DMS79 (cell line): ENCODE measurements around the gene KIAA2012.
"Not testable (repeated sequence)": the region's sequence is repeated elsewhere in the genome, so short reads cannot be mapped to it uniquely, and the experiment has no call there.

Experiments
- DNase-seq: peaks from one replicate; lab custom pipeline; 2025; lab: John Stamatoyannopoulos, UW

KIAA2012 gene

GRCh38 chr2:202115479-202115971 is 42.5 kb downstream of the KIAA2012 start:
- DNase-seq: no peak

- DNase-seq: no peak
Measured at GRCh38 chr2:202116691-202117090, 43.6 kb downstream of the KIAA2012 start.

- no peak for DNase-seq
Measured at GRCh38 chr2:202118168-202118567, 45.1 kb downstream of the KIAA2012 start.

- DNase-seq: no peak
Measured at GRCh38 chr2:202120828-202121227, 47.8 kb downstream of the KIAA2012 start.

GRCh38 chr2:202121532-202122162 is 48.6 kb downstream of the KIAA2012 start:
- DNase-seq: no peak

- no peak for DNase-seq
Measured at GRCh38 chr2:202122163-202122540, 49.1 kb downstream of the KIAA2012 start.

- DNase-seq: no peak
Measured at GRCh38 chr2:202122980-202123720, 50.1 kb downstream of the KIAA2012 start.

- DNase-seq: no peak
Measured at GRCh38 chr2:202124286-202124685, 51.2 kb downstream of the KIAA2012 start.

- DNase-seq: no peak
Measured at GRCh38 chr2:202127687-202128331, 54.8 kb downstream of the KIAA2012 start.

- no peak for DNase-seq
Measured at GRCh38 chr2:202129841-202130240, 56.8 kb downstream of the KIAA2012 start.

- no peak for DNase-seq
Measured at GRCh38 chr2:202133200-202133908, 60.3 kb downstream of the KIAA2012 start.

- DNase-seq: no peak
Measured at GRCh38 chr2:202133909-202134265, 60.8 kb downstream of the KIAA2012 start.

GRCh38 chr2:202135091-202135874 is 62.2 kb downstream of the KIAA2012 start:
- DNase-seq: no peak

GRCh38 chr2:202136039-202136438 is 63.0 kb downstream of the KIAA2012 start:
- not testable (repeated sequence) for DNase-seq

- no peak for DNase-seq
Measured at GRCh38 chr2:202136526-202136925, 63.5 kb downstream of the KIAA2012 start.

GRCh38 chr2:202140522-202141252 is 67.6 kb downstream of the KIAA2012 start:
- no peak for DNase-seq

GRCh38 chr2:202141329-202141947 is 68.4 kb downstream of the KIAA2012 start:
- DNase-seq: no peak

- no peak for DNase-seq
Measured at GRCh38 chr2:202142540-202142939, 69.5 kb downstream of the KIAA2012 start.

- DNase-seq: no peak
Measured at GRCh38 chr2:202147775-202148174, 74.7 kb downstream of the KIAA2012 start.

- no peak for DNase-seq
Measured at GRCh38 chr2:202148515-202149154, 75.6 kb downstream of the KIAA2012 start.
